ENCODE results near the gene SOD3.
A peak's percentile ranks its signal among the peaks of the same experiment; 100 is the strongest.

The SOD3 gene

DNA sequence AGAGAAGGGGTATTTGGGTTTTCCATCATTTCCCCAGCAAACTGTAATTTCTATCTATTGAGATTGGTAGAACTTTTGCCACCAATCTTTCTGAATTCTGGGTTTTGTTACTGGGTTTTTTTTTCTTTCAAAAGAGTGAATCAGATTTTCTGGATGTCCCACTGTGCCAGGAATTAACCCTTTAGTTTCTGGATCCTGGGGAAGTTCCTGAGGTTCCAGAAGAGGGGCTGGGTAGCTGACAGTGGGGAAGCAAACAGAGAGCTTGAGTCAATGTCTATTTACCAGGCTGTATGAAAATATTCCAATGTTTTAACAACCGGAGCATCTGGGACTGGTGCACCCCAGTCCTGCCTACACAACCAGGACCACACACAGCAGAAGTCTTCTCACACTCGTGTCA, 25.8 kb upstream of the SOD3 start:
- Mint-ChIP-seq H3K4me1 (peaks cover 0 to 4% of the 10 kb centered on the region in 2 donors), H3K27me3 (peaks cover 0 to 4% of the 10 kb centered on the region in 2 donors), H3K4me3 (no peak overlapping the region), H3K27ac (no peak overlapping the region), H3K36me3 (no peaks in the 10 kb centered on the region), H3K9me3 (peaks cover 7% of the 10 kb centered on the region in 2 donors)
- ATAC-seq (replicated peaks) (no peak), DNase-seq (no peak)

DNA sequence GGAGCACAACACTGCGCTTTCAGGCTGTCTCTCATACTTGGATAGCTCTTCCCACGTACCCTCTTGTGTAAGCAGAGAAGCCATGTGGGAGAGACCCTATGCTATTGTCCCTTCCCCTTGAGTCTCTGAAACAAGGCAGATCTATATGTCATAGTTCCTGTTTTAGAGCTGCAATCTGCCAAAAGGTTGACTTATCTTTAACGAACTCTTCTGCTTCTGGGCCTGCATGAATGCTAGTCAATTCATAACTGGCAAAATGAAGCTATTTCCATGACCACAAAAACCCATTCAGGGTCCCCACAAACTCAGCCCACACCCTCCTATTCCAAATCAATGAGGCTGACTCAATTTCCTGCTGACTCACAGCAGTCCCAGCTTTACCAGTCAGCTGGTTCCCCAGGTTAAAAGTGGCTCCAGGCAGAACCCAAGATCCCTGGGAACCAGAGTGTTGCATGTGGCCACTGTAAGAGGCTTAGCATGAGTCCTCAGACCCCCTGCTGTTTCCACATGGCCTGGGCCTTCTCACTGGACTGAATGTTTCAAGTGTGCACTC, 25.3 kb upstream of the SOD3 start:
- H3K27ac Mint-ChIP-seq, result no peak overlapping the region
- peaks cover 6% of the 10 kb centered on the region in 2 donors for H3K9me3 Mint-ChIP-seq
- DNase-seq (no peak), ATAC-seq (replicated peaks) (peak; percentile 49 to 69)
- peaks cover 0 to 4% of the 10 kb centered on the region in 2 donors for H3K27me3 Mint-ChIP-seq
- no peak overlapping the region for H3K4me3 Mint-ChIP-seq
- no peaks in the 10 kb centered on the region for H3K36me3 Mint-ChIP-seq
- peaks cover 0 to 4% of the 10 kb centered on the region in 2 donors for H3K4me1 Mint-ChIP-seq

DNA sequence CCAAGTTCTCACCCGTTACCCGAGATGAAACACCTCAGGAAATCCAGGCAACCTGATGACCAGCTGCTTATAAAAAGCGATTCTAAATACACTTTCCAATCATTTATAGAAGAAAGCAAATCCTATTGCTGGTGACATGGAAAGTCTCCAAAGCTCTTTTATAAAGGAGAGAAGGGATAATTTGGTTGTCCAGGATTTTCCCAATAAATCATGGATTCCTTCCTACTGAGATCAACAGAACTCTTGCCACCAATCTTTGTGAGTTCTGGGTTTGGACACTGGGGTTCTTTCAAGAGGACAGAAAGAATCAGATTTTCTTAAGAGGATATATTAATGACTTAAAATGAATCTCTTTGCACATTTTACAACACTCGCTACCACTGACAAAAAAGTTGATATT, 24.7 kb upstream of the SOD3 start:
- DNase-seq (no peak), ATAC-seq (replicated peaks) (no peak)
- Mint-ChIP-seq H3K9me3 (peaks cover 2 to 3% of the 10 kb centered on the region in 2 donors), H3K27me3 (peaks cover 0 to 4% of the 10 kb centered on the region in 2 donors), H3K4me1 (peaks cover 0 to 4% of the 10 kb centered on the region in 2 donors), H3K4me3 (no peak overlapping the region), H3K27ac (no peak overlapping the region), H3K36me3 (no peaks in the 10 kb centered on the region)

DNA sequence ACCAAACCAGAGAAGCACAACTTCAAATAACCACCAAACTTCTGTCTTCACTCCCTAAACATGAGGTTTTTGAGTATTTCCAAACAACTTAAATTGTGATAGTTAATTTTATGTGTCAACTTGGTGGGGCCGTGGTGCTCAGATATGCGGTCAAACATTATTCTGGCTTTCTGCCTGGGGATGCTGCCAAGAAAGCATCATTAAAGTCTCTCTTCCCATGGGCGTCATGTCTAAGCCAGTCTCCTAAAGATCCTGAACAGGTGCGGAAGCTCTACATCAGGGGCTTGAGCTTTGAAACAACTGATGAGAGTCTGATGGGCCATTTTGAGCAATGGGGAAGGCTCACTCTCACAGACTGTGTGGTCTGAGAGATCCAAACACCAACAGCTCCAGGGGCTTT, 24.1 kb upstream of the SOD3 start:
- peaks cover 2 to 3% of the 10 kb centered on the region in 2 donors for H3K9me3 Mint-ChIP-seq
- H3K27me3 Mint-ChIP-seq, result peaks cover 0 to 4% of the 10 kb centered on the region in 2 donors
- DNase-seq, result no peak
- no peak overlapping the region for H3K27ac Mint-ChIP-seq
- ATAC-seq (replicated peaks), result no peak
- no peak overlapping the region for H3K4me3 Mint-ChIP-seq
- no peaks in the 10 kb centered on the region for H3K36me3 Mint-ChIP-seq
- H3K4me1 Mint-ChIP-seq, result peaks cover 0 to 4% of the 10 kb centered on the region in 2 donors

DNA sequence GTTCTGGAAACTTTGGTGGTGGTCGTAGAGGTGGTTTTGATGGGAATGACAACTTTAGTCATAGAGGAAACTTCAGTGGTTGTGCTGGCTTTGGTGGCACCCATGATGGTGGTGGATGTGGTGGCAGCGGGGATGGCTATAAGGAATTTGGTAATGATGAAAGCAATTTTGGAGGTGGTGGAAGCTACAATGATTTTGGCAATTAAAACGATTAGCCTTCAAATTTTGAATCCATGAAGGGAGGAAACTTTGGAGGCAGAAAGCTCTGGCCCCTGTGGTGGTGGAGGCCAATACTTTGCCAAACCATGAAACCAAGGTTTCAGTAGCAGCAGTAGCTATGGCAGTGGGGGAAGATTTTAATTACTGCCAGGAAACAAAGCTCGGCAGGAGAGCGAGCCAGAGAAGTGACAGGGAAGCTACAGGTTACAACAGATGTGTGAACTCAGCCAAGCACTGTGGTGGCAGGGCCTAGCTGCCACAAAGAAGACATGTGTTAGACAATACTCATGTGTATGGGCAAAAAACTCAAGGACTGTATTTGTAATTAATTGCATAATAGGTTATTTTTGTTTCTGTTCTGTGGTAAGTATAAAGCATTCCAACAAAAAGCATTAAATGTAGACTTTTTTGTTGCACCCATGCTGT, 23.2 kb upstream of the SOD3 start:
- Mint-ChIP-seq H3K36me3 (no peaks in the 10 kb centered on the region), H3K4me3 (no peak overlapping the region), H3K27me3 (peaks cover 0 to 4% of the 10 kb centered on the region in 2 donors), H3K27ac (no peak overlapping the region), H3K9me3 (peaks cover 2 to 3% of the 10 kb centered on the region in 2 donors), H3K4me1 (peaks cover 0 to 4% of the 10 kb centered on the region in 2 donors)
- ATAC-seq (replicated peaks) (no peak), DNase-seq (no peak)

DNA sequence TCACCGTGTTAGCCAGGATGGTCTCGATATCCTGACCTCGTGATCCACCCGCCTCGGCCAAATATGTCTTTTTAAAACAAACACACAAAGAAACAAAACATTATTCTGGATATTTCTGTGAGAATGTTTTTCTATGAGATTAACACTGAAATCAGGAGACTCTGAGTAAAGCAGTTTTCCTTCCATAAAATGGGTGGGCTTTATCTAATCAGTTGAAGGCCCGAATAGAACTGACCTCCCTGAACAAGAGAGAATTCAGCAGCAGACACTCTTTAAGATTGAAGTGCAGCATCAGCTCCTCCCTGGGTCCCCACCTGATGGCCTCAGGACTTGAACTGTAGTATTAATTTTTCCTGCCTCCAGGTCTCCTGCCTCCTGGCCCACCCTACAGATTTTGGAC, 22.4 kb upstream of the SOD3 start:
- Mint-ChIP-seq H3K27ac (no peak overlapping the region), H3K27me3 (peaks cover 0 to 4% of the 10 kb centered on the region in 2 donors), H3K4me1 (peaks cover 0 to 4% of the 10 kb centered on the region in 2 donors), H3K36me3 (no peaks in the 10 kb centered on the region), H3K4me3 (no peak overlapping the region), H3K9me3 (peaks cover 2 to 3% of the 10 kb centered on the region in 2 donors)
- DNase-seq (no peak), ATAC-seq (replicated peaks) (no peak)

DNA sequence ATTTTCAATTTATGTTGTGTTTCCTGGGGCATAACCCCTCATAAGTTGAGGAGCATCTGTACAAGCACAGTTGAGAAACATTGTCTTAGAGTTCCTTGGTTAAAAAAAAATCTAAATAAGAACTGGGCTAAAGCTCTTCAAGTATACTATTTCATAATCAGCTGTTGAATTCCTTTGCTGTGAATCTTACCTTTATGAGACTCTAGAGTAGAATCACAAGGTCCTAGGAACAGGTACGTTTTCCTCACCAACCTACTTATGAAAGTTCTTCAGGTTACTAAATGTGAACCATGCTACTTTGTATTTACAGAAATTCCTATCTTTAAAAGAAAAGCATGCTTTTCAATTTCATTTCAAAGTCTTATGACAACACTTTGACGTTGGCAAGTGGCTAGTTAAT, 20.9 kb upstream of the SOD3 start:
- DNase-seq, result no peak
- Mint-ChIP-seq H3K36me3 (no peaks in the 10 kb centered on the region), H3K4me1 (peaks cover 0 to 4% of the 10 kb centered on the region in 2 donors), H3K27ac (no peak overlapping the region), H3K4me3 (no peak overlapping the region), H3K27me3 (peaks cover 0 to 4% of the 10 kb centered on the region in 2 donors), H3K9me3 (peaks cover 0 to 2% of the 10 kb centered on the region in 2 donors)
- no peak for ATAC-seq (replicated peaks)

DNA sequence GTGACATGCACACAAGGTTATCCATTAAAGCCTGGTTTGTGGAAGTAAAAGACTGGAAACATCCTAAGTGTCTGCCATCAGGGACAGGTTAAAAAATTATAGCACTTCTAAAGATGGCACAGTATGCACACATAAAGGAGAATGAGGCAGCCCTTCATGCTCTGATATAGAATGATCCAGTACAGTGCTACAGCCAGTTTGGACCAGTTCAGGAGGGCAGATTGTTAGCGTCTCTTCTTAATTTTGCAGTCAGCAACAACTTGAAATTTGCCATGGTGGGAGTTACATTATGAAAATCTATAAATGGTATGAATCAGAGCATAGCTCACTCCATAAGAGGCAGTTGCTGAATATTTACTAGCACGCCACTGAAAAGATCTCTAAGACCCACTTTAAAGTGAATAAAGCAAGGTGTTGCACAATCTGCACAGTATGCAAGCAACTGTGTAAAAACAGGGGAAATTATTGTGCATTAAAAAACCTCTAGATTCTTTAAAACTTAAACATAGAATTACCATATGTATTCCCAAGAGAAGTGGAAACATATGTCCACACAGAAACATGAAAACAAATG, 20.3 kb upstream of the SOD3 start:
- Mint-ChIP-seq H3K27ac (no peak overlapping the region), H3K9me3 (peaks cover 0 to 2% of the 10 kb centered on the region in 2 donors), H3K27me3 (peaks cover 0 to 4% of the 10 kb centered on the region in 2 donors), H3K4me1 (peaks cover 0 to 3% of the 10 kb centered on the region in 2 donors), H3K36me3 (no peaks in the 10 kb centered on the region), H3K4me3 (no peak overlapping the region)
- no peak for DNase-seq
- no peak for ATAC-seq (replicated peaks)

DNA sequence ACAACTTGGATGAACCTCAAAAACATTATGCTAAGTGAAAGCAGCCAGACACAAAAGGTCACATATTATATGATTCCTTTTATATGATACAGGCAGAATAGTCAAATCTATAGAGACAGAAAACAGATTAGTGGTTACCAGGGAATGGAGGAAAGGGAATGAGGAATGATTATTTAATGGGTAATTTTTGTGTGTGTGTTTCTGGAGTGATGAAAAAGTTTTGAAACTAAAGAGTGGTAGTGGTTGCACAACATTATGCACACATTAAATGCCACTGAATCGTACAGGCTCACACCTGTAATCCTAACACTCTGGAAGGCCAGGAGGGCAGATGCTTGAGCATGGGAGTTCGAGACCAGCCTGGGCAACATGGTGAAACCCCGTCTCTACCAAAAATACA, 19.6 kb upstream of the SOD3 start:
- Mint-ChIP-seq H3K36me3 (no peaks in the 10 kb centered on the region), H3K27ac (no peak overlapping the region), H3K9me3 (peaks cover 0 to 2% of the 10 kb centered on the region in 2 donors), H3K4me3 (no peak overlapping the region), H3K4me1 (no peaks in the 10 kb centered on the region), H3K27me3 (peaks cover 0 to 4% of the 10 kb centered on the region in 2 donors)
- DNase-seq, result no peak
- no peak for ATAC-seq (replicated peaks)

DNA sequence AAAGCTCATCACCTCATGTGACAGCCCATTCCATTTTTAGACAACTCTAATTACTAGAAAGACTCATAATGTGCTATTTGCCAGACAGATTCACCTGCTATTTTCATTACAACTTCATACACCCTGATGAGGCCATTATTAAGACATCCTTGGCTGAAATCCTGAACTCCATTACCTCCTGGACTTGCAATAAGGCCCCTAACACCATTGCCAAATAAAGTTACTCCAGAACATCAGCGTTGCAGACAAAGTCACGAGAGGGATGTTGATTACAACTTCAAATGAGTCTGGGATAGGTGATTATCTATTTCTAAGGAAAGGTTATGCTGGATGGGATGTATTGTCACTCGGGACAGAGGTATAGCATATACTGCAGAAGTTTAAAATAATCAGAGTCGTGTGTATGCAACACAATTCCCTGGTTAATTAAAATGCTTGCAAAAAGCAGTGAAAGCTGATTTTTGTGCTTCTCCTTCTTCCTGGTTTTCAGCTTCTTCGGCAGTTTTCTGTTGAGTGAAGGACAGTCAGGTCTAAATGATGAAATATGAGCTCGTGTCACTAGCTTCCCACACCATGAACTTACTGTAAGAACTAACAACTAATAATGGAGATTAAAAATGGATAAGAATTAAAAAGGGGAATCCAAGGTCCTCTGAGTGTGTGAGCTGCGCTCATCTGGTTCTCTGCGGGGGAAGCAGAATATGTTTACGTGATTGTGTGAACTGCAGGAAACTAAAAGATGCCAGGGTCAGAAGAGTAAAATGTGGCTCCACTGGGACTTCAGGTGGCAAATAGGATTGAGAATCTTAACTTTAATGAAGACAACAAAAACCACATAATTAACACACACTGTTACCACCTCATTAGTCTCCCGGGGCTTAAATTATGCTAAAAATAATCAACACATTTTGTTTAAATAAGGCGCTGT, 17.6 kb upstream of the SOD3 start:
- no peaks in the 10 kb centered on the region for H3K36me3 Mint-ChIP-seq
- DNase-seq (no peak), ATAC-seq (replicated peaks) (no peak)
- no peak overlapping the region for H3K27ac Mint-ChIP-seq
- no peaks in the 10 kb centered on the region for H3K9me3 Mint-ChIP-seq
- H3K4me3 Mint-ChIP-seq, result no peak overlapping the region
- H3K27me3 Mint-ChIP-seq, result no peaks in the 10 kb centered on the region
- no peaks in the 10 kb centered on the region for H3K4me1 Mint-ChIP-seq

DNA sequence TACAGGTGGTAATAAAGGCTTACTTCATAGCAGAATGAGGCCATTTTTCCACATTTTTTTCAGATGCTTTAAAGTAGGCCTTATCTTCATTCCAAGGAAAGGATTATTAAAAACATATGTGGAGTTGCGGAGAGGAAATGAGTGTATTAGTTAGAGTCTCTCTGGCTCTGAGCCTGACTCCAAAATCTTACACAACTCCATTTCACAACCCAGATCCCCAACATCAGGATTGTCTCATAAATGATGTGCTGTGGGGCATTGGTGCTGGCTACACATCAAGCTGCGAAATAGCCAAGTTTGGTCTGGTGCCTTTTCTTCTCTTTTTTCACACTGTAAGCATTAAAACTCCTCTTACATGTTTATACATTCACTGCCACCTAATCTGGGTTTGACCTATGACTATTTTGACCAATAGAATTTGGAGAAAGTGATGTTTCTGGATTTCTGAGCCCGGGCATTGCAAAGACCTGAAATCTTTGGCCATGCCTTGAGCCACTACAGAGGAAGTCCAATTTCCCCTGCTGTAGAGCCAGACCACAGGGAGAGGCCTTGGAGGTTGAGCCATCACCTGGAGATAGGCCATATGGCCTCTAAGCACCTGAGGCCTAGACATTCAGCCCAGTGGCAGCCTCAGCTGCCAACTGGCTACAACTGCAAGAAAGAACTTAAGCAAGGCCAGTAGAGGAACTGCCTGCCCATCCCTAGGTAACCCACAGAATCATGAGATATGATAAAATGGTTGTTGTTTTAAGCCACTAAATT, 16.7 kb upstream of the SOD3 start:
- no peaks in the 10 kb centered on the region for H3K4me1 Mint-ChIP-seq
- H3K9me3 Mint-ChIP-seq, result no peaks in the 10 kb centered on the region
- H3K36me3 Mint-ChIP-seq, result no peaks in the 10 kb centered on the region
- DNase-seq (no peak), ATAC-seq (replicated peaks) (no peak)
- no peak overlapping the region for H3K4me3 Mint-ChIP-seq
- H3K27me3 Mint-ChIP-seq, result no peaks in the 10 kb centered on the region
- no peak overlapping the region for H3K27ac Mint-ChIP-seq

DNA sequence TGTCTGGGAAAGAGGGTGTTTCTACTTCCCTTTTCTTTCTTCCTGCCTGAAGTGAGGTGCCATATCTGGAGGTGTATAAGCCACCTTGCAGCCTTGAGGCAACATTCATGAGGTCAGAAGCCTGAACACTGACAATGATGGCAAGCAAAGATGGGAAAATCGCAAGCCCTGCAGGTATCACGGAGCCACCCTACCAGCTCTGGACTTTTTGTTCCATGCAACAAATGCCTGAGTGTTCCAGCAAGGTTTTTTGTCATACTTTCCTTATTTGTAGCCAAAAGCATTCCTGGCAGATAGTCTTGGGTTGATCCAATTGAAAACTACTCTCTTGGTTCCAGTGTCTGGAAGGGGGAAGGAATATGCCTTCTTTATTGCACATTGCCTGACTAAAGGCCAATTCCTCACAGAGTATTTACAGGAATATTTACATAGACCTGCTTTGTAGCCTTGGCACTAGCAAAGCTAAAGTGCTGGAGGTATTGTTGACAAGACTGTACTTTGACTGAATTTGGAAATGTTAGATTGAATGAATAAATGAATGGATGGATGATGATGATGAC, 14.4 kb upstream of the SOD3 start:
- H3K4me3 Mint-ChIP-seq, result no peak overlapping the region

DNA sequence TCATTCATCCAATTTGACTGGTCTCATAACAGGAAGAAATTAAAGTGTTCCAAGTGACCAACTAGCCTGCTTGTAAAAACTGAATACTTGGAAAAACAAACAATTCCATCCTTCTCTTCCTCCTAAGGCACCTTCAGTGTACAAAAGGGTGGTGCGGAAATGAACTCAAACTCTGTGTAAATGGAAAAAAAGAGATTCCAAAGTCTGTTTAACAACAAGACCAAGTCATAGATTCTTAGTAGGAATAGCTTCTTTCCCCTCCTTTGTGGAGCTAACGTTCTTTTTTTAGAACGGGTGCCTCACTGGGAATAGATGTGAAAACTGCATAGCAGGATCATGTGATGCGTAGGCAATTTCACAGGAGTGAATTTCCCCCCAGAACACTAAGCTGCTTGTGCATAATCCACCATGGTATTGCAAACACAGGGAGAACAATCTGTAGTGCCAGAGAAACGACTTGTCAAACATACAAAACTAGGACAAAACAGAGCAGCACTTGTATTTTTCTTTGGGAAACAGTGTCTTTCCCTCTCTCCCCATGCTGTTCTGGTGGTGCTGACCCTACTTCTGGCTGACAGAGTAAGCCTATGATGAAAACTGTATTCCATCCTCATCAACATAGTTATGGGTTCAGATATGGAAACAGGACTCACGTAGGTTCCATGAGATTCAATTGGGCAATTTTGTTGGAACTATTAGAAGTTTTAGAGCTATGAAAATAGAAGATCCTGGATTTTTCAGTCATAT, 13.2 kb upstream of the SOD3 start:
- DNase-seq (no peak), ATAC-seq (replicated peaks) (no peak)
- Mint-ChIP-seq H3K27me3 (no peaks in the 10 kb centered on the region), H3K36me3 (no peaks in the 10 kb centered on the region), H3K27ac (no peak overlapping the region), H3K4me3 (no peak overlapping the region), H3K4me1 (no peaks in the 10 kb centered on the region), H3K9me3 (peaks cover 0 to under 1% of the 10 kb centered on the region in 2 donors)

More for the DNA sequence above, 14.4 kb upstream of the SOD3 start:
- DNase-seq (no peak), ATAC-seq (replicated peaks) (no peak)
- no peaks in the 10 kb centered on the region for H3K27me3 Mint-ChIP-seq
- H3K36me3 Mint-ChIP-seq, result no peaks in the 10 kb centered on the region
- H3K4me1 Mint-ChIP-seq, result no peaks in the 10 kb centered on the region
- H3K27ac Mint-ChIP-seq, result no peak overlapping the region
- no peaks in the 10 kb centered on the region for H3K9me3 Mint-ChIP-seq
